GM13976 (cell line): ENCODE measurements around the gene CALML6.

Source experiments
- DNase-seq: peaks from one replicate; pipeline ENCODE4 v3.0.0; 2012; ENCODE audit warnings: low spot score
- CTCF ChIP-seq: IDR thresholded peaks from 2 replicates; pipeline ENCODE4 v1.5.1; 2012; ENCODE audit warnings: borderline replicate concordance, mild to moderate bottlenecking; ENCODE audit not compliant: insufficient read depth; ENCODE audit errors: extremely low read depth, missing control alignments, control extremely low read depth
- in situ Hi-C: fragments of 300-500 bp; cut with MboI; formaldehyde crosslinking; loops from one replicate; pipeline ENCODE4 v1.12.0; 2022; ENCODE audit warnings: low sequenced_read_pairs, mixed read lengths, inconsistent platforms; ENCODE audit not compliant: unreplicated experiment

The CALML6 gene

DNA sequence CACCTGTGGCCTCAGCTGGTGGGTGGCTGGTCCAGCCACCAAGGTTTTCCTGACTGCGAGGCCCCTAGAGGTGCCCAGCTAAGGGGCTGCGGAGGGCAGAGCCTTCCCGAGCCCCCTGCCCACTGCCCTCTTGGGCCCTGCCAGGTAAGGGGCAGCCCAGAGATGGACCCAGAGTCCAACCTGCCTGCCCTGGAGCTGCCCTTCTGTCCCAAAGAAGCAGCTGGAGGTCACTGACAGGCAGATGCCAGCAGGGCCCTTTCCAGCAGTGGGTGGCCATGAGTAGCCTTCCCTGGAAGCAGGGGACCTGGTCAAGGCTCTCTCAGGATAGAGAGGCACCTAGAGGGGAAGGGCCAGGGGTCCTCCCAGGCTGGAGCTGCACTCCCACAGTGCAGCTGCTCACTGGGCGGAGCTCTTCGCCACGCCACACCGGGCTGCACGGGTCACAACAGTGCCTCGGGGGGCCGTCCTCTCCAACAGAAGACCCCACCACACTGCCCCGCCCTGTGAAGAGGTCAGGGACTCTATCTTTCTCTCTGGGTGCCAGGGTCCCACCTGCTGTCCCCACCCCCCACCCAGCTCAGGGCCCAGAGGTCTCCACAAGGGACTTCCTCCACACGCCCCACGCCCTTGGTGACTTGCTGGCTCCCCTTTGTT is 13.3 kb upstream of the CALML6 start:
- in situ Hi-C loops: loop anchor here (10.0 kb wide), 1 partner anchor 117 kb away; no protein-coding TSS in a partner anchor
- TF ChIP-seq CTCF: no peak
- no peak for DNase-seq

DNA sequence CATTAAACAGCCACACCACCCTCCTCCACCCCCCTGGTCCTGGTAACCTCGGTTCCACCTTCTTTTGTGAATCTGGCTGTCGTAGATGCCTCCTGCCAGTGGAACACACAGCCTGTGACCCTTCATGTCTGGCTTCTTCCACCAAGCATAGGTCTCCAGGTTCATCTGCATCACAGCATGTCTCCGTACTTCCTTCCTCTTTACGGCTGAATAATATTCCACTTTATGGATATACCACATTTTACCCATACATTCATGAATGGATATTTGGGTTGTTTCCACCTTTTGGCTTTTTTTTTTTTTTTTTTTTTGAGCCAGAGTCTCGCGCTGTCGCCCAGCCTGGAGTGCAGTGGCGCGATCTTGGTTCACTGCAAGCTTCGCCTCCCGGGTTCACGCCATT is 11.8 kb upstream of the CALML6 start:
- in situ Hi-C loops: loop anchor here (10.0 kb wide), 1 partner anchor 118 kb away; no protein-coding TSS in a partner anchor
- no peak for TF ChIP-seq CTCF
- DNase-seq: no peak

GRCh38 chr1:1906185-1907097 is 8.6 kb upstream of the CALML6 start:
- in situ Hi-C loops: loop anchor here (10.0 kb wide), 1 partner anchor 122 kb away; no protein-coding TSS in a partner anchor
- DNase-seq: peak; percentile 86
- peak; percentile 91 for TF ChIP-seq CTCF

GRCh38 chr1:1907098-1907736 is 7.8 kb upstream of the CALML6 start:
- no peak for DNase-seq
- in situ Hi-C loops: loop anchor here (10.0 kb wide), 1 partner anchor 122 kb away; no protein-coding TSS in a partner anchor
- no peak for TF ChIP-seq CTCF

GRCh38 chr1:1908506-1908791 is 6.6 kb upstream of the CALML6 start:
- no peak for TF ChIP-seq CTCF
- DNase-seq: no peak
- in situ Hi-C loops: loop anchor here (10.0 kb wide), 1 partner anchor 124 kb away; no protein-coding TSS in a partner anchor

GRCh38 chr1:1910033-1910465 is 5.0 kb upstream of the CALML6 start:
- TF ChIP-seq CTCF: no peak
- DNase-seq: no peak
- in situ Hi-C loops: no loop called here
